Activated CD8-positive, alpha-beta memory T cell treated with anti-CD3 and anti-CD28 coated beads, Interleukin-2, amount 50 U/mL, for 48 hours (primary cell): ENCODE results near the gene NTSR1.

Source experiments
- DNase-seq: peaks from one replicate; pipeline ENCODE4 v3.0.0-alpha.2; 2020

Gene NTSR1

DNA sequence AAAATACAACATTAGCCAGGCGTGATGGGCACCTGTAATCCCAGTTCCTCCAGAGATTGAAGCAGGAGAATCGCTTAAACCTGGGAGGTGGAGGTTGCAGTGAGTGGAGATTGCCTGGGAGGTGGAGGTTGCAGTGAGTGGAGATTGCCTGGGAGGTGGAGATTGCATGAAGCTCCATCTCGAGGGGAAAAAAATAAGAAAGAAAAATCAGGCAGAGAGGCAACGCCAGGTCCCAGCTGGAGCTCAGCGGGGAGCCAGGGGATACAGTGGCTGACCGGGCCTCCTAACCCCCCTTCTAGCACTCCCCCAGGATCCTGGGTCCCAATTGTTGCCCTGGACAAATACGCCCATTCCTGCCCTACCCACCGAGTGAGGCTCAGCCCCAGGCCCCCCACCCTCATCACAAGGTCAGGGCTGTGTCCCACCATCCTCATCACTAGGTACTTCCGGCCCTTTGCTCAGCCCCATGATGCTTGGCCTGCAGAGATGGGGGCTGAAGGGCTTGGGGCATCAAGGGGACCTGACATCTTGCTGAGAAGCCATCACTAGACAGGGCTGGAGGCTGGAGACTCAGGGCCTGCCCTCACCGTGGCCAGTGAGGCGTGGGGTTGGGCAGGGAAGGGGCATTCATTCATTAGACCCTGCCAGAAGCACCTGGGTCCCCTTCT, 97.9 kb downstream of the NTSR1 start:
- DNase-seq: no peak

DNA sequence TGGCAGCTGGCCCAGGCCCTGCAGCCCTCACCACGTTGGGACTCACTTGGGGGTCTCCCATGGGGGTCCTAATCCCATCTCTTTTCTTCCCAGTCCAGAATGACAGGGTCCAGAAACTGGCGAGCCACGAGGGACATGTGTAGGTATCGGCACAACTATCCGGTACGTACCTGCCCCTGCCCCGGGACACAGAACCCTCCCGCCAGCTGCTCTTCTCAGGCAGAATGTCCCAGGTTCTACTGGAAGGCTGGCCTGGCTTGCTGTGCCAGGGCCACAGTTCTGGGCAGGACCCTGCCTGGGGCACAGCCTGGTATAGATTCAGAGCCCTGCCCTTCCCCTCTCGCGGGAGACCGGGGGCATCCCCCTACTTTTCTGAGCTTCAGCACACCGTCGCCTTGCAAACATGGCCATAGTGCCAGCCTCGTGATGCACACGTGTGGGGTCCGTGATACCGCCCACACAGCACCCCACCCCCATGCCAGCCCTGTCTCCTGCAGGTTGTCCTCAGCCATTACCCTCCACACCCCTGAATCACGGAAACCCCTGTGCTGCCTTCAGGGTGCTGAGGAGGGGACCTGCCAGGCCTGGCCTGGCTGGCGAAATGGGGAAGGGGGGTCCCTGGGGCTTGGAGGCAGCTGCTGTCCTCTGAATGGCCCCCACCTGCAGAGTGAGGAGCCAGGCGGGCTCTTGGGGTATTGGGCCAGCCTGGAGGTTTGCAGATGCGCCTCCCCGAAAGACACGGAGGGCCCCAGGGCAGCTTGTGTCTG, 99.0 kb downstream of the NTSR1 start:
- DNase-seq: no peak

DNA sequence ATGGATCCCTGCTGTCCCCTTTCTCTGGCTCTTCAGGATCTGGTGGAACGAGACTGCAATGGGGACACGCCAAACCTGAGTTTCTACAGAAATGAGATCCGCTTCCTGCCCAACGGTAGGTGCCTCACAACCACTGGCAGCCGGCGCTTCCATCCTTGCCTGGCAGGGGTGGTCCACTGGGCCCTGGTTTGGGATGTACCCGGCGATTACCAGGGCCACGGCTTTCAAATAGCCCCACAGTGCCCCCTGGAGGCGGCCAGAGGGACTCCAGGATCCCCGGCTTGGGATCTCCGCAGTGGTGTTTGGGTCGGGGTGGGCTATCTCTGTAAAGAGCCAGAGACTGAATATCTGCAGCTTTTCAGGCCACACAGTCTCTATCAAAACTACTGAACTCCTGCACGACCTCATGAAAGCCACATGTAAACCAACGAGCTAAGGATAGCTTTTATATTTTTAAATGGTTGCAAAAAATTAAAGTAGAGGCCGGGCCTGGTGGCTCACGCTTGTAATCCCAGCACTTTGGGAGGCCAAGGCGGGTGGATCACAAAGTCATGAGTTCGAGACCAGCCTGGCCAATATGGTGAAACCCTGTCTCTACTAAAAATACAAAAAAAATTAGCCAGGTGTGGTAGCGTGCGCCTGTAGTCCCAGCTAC, 99.7 kb downstream of the NTSR1 start:
- peak; percentile 93 for DNase-seq

DNA sequence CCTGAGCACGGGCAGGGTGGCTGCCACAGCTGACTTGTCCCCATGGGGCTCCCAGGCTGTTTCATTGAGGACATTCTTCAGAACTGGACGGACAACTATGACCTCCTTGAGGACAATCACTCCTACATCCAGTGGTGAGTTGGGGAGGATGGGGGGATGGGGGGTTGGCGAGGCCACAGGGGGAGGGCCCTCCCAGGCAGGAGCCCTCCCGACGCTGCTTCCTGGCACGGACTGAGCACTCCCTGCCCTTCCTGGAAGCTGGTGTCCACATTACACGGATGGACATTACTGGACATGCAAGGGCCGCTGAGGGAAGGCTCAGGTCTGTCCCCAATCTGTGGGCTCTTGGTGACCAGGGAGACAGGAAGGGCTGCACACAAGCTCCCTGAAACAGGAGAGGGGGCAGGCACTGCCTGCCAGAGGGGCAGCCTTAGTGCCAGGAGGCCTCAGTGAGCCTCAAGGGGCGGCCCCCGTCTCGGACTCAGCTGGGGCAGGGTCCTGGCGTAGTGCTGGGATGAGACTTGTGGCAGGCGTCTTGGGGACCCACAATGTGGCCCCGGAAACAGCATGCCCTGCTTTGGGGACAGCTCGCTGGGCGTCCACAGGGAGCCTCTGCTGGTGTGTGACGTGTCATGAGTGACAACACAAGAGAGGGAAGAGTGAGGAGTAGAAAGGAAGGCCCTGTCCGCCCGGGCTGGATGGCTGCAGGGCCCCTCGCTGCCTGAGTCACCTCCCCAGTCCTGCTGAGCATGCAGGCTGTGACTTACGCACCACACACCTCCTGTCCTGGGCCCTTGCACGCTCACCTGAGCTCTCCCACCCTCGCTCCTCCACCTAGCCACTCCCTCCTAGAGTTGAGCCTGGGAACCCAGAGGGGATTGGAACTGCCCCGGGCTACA, 101.1 kb downstream of the NTSR1 start:
- DNase-seq: no peak

DNA sequence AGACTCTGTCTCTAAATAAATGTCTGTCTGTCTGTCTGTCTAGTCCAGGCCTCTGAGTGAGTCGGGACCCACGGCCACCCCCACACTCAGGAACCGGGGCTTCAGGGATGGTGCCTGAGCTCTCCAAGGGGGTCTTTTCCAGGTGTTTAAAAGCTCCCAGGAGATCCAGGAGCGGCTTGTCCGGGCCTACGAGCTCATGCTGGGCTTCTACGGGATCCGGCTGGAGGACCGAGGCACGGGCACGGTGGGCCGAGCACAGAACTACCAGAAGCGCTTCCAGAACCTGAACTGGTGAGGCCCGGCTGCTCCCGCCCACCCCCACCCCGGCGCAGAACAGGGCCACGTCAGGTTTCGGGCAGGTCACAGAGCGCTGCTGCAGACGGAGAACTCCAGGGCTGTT, 102.7 kb downstream of the NTSR1 start:
- DNase-seq: no peak

DNA sequence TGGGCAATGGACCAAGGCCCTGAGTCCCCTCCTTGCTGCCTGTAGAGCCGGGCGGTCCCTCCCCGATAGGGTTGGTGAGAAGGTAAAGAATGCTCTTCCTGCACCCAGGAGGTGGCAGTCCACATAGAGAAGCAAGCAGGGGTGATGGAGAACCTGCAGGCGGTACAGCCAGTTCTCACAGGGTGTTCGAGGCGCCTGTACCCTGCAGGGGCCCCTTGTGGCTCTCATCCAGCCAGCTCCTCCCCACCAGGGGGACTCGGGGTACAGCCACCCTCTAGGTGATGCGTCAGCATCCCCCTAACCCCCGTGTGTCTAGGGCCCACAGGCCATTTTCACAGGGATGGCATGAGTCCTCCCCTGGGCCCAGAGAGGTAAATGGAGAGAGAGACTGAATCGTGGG, 103.1 kb downstream of the NTSR1 start:
- DNase-seq: no peak
